Osteocyte (in vitro differentiated cells): Measurements from ENCODE around the gene MPP2. TPM values are rescaled to one million over a fixed set of nuclear protein-coding genes. Genes with fewer than 3 reads are reported as not detected.

ENCODE experiments used
- DNase-seq: peaks from one replicate; pipeline ENCODE4 v3.0.0; 2021; ENCODE audit warnings: mixed read lengths; ENCODE audit not compliant: unreplicated experiment; ENCODE audit errors: extremely low spot score
- H3K27ac Mint-ChIP-seq: one replicate; pipeline ENCODE4 v1.8.0; 2021; ENCODE audit warnings: mild to moderate bottlenecking, mixed read lengths; ENCODE audit not compliant: unreplicated experiment
- H3K27me3 Mint-ChIP-seq: one replicate; pipeline ENCODE4 v1.8.0; 2021; ENCODE audit warnings: mixed read lengths; ENCODE audit not compliant: unreplicated experiment
- H3K36me3 Mint-ChIP-seq: one replicate; pipeline ENCODE4 v1.8.0; 2021; ENCODE audit warnings: mixed read lengths; ENCODE audit not compliant: unreplicated experiment
- H3K4me1 Mint-ChIP-seq: one replicate; pipeline ENCODE4 v1.8.0; 2021; ENCODE audit warnings: mixed read lengths; ENCODE audit not compliant: unreplicated experiment
- H3K4me3 Mint-ChIP-seq: one replicate; pipeline ENCODE4 v1.8.0; 2021; ENCODE audit warnings: mild to moderate bottlenecking, moderate library complexity, mixed read lengths; ENCODE audit not compliant: unreplicated experiment
- H3K9me3 Mint-ChIP-seq: one replicate; pipeline ENCODE4 v1.8.0; 2021; ENCODE audit warnings: mixed read lengths; ENCODE audit not compliant: unreplicated experiment
- CTCF ChIP-seq: fragments of 200-600 bp; sonication (generic); IDR thresholded peaks from 2 replicates; pipeline ENCODE4 v1.5.0; 2021; ENCODE audit warnings: antibody characterized with exemption, mild to moderate bottlenecking, moderate library complexity
- total RNA-seq: library from RNA; stranded (reverse); gene quantifications from 2 replicates; pipeline ENCODE4 v1.2.1, GENCODE V29; 2021

MPP2 gene
- total RNA-seq, 1 donor from 2014 or later, result 3.5 TPM

GRCh38 chr17:43861960-43862359 lies 45.4 kb downstream of the MPP2 start:
- H3K9me3 Mint-ChIP-seq, result no peaks in the 10 kb centered on the region
- H3K4me3 Mint-ChIP-seq, result no peak overlapping the region
- peaks cover 38% of the 10 kb centered on the region for H3K27me3 Mint-ChIP-seq
- DNase-seq, result no peak
- H3K36me3 Mint-ChIP-seq, result no peaks in the 10 kb centered on the region
- no peak overlapping the region for H3K27ac Mint-ChIP-seq
- no peaks in the 10 kb centered on the region for H3K4me1 Mint-ChIP-seq
- no peak for TF ChIP-seq CTCF

GRCh38 chr17:43860927-43861622 lies 46.3 kb downstream of the MPP2 start:
- H3K27me3 Mint-ChIP-seq, result peaks cover 38% of the 10 kb centered on the region
- H3K4me3 Mint-ChIP-seq, result no peak overlapping the region
- no peak overlapping the region for H3K27ac Mint-ChIP-seq
- no peak for DNase-seq
- H3K9me3 Mint-ChIP-seq, result no peaks in the 10 kb centered on the region
- no peak for TF ChIP-seq CTCF
- H3K36me3 Mint-ChIP-seq, result no peaks in the 10 kb centered on the region
- H3K4me1 Mint-ChIP-seq, result no peaks in the 10 kb centered on the region

GRCh38 chr17:43860077-43860725 lies 47.1 kb downstream of the MPP2 start:
- Mint-ChIP-seq H3K27me3 (peaks cover 37% of the 10 kb centered on the region), H3K27ac (no peak overlapping the region), H3K4me1 (no peaks in the 10 kb centered on the region), H3K9me3 (no peaks in the 10 kb centered on the region), H3K36me3 (no peaks in the 10 kb centered on the region), H3K4me3 (no peak overlapping the region)
- no peak for DNase-seq
- no peak for TF ChIP-seq CTCF

- Mint-ChIP-seq H3K4me3 (no peak overlapping the region), H3K27ac (no peak overlapping the region), H3K27me3 (peaks cover 43% of the 10 kb centered on the region), H3K4me1 (no peaks in the 10 kb centered on the region), H3K36me3 (no peaks in the 10 kb centered on the region), H3K9me3 (no peaks in the 10 kb centered on the region)
- DNase-seq, result no peak
- no peak for TF ChIP-seq CTCF
Measured at GRCh38 chr17:43857957-43858600, 49.3 kb downstream of the MPP2 start.

GRCh38 chr17:43857141-43857540 lies 50.2 kb downstream of the MPP2 start:
- Mint-ChIP-seq H3K27me3 (peaks cover 46% of the 10 kb centered on the region), H3K27ac (no peak overlapping the region), H3K4me3 (no peak overlapping the region), H3K9me3 (no peaks in the 10 kb centered on the region), H3K36me3 (no peaks in the 10 kb centered on the region), H3K4me1 (no peaks in the 10 kb centered on the region)
- TF ChIP-seq CTCF, result no peak
- DNase-seq, result no peak
